CD4-positive, alpha-beta T cell (primary cell): ENCODE measurements around the gene ZNF133. TPM values are rescaled to one million over a fixed set of nuclear protein-coding genes. Genes with fewer than 3 reads are reported as not detected.
A peak's percentile ranks its signal among the peaks of the same experiment; 100 is the strongest.

Experiments used
- ATAC-seq: fragments of 200-7000 bp; cut with Tn5 transposase; one replicate; pipeline ENCODE4 v1.10.0; 2022; ENCODE audit warnings: mild to moderate bottlenecking; ENCODE audit not compliant: poor library complexity
- CTCF ChIA-PET: fragments of 350-600 bp; sonication (Branson Sonifier 250); formaldehyde crosslinking; loops from one replicate; lab custom pipeline; 2021; ENCODE audit warnings: antibody characterized with exemption, inconsistent platforms; lab: Charles Lee
- POLR2A ChIA-PET: fragments of 350-600 bp; sonication (Branson Sonifier 250); formaldehyde crosslinking; loops from one replicate; lab custom pipeline; 2021; ENCODE audit warnings: antibody characterized with exemption, inconsistent platforms; lab: Charles Lee
- DNase-seq, 14 experiments: peaks; one replicate each; pipeline ENCODE4 v3.0.0-alpha.2; 2013 to 2020; ENCODE audit warnings: mixed read lengths in 2 of 14
- H3K27ac ChIP-seq, 2 donors: one replicate each; pipeline versions ENCODE4 v1.5.1 to v1.7.0; 2013; ENCODE audit warnings: low read length in 2 of 2, low read depth in 1 of 2, mild to moderate bottlenecking in 1 of 2
- H3K27me3 ChIP-seq, 2 experiments: 1 replicate in 1 of 2; 2 replicates in 1 of 2; pipeline versions ENCODE4 v1.6.1 to v1.7.0; 2013; ENCODE audit warnings: low read length in 2 of 2, control low read depth in 1 of 2, mild to moderate bottlenecking in 1 of 2, moderate library complexity in 1 of 2; ENCODE audit not compliant: insufficient read depth in 2 of 2, control insufficient read depth in 1 of 2
- H3K36me3 ChIP-seq: one replicate; pipeline ENCODE4 v1.6.1; 2013; ENCODE audit warnings: low read length, control low read depth; ENCODE audit not compliant: insufficient read depth
- H3K4me1 ChIP-seq: one replicate; pipeline ENCODE4 v1.6.1; 2013; ENCODE audit warnings: low read length, control low read depth; ENCODE audit not compliant: insufficient read depth
- H3K4me3 ChIP-seq: one replicate; pipeline ENCODE4 v1.5.1; 2013; ENCODE audit warnings: mild to moderate bottlenecking, low read length, moderate library complexity
- H3K9me3 ChIP-seq, 2 experiments: 1 replicate in 1 of 2; 2 replicates in 1 of 2; pipeline versions ENCODE4 v1.6.1 to v1.7.0; 2013; ENCODE audit warnings: low read length in 2 of 2, mild to moderate bottlenecking in 2 of 2, control low read depth in 1 of 2, moderate library complexity in 1 of 2; ENCODE audit not compliant: control insufficient read depth in 1 of 2, insufficient read depth in 1 of 2
- H3K27ac Mint-ChIP-seq: one replicate; pipeline ENCODE4 v1.8.0; 2020; ENCODE audit warnings: mixed read lengths
- H3K27me3 Mint-ChIP-seq: one replicate; pipeline ENCODE4 v1.8.0; 2021; ENCODE audit warnings: mixed read lengths
- H3K36me3 Mint-ChIP-seq: one replicate; pipeline ENCODE4 v1.8.0; 2021; ENCODE audit warnings: low read depth, mixed read lengths
- H3K4me1 Mint-ChIP-seq: one replicate; pipeline ENCODE4 v1.8.0; 2021; ENCODE audit warnings: low read depth, mixed read lengths
- H3K4me3 Mint-ChIP-seq: one replicate; pipeline ENCODE4 v1.8.0; 2020; ENCODE audit warnings: mild to moderate bottlenecking, mixed read lengths
- H3K9me3 Mint-ChIP-seq: one replicate; pipeline ENCODE4 v1.8.0; 2020; ENCODE audit warnings: mixed read lengths
- CTCF ChIP-seq: fragments of 200-600 bp; IDR thresholded peaks from one replicate; pipeline ENCODE4 v1.8.0; 2022; ENCODE audit warnings: antibody characterized with exemption, mild to moderate bottlenecking
- intact Hi-C, 2 experiments: fragments of 100-400 bp; cut with DNase I in 1 of 2; cut with micrococcal nuclease in 1 of 2; formaldehyde crosslinking; loops; one replicate each; pipeline versions ENCODE4 v1.15.1 to v1.9.0; 2023 to 2025; cut with DNase I, micrococcal nuclease
- total RNA-seq, 174 experiments: library from RNA in 2 of 174; stranded (reverse) in 2 of 174; gene quantifications; one replicate each; pipeline ENCODE4 v1.2.3 and lab custom pipeline; 2021 to 2026

ZNF133 gene
- total RNA-seq, 2 experiments from 2014 or later = 3.3 to 4.1 TPM

GRCh38 chr20:18279242-18279641 lies 9.1 kb upstream of the ZNF133 start:
- Histone ChIP-seq H3K27ac (no peak overlapping the region), H3K4me1 (peaks cover 5% of the 10 kb centered on the region), H3K36me3 (no peaks in the 10 kb centered on the region), H3K27me3 (peaks cover 13 to 35% of the 10 kb centered on the region in 2 experiments), H3K9me3 (peaks cover 0 to 2% of the 10 kb centered on the region in 2 experiments), H3K4me3 (no peak overlapping the region)
- Mint-ChIP-seq H3K9me3 (peaks cover 2% of the 10 kb centered on the region), H3K27ac (no peak overlapping the region), H3K27me3 (peaks cover 78% of the 10 kb centered on the region), H3K4me1 (no peaks in the 10 kb centered on the region), H3K4me3 (no peak overlapping the region), H3K36me3 (peaks cover 4% of the 10 kb centered on the region)
- intact Hi-C loops = loop anchor here (5.0 to 10.0 kb wide), 4 partner anchors 774 to 1477 kb away; no protein-coding TSS in a partner anchor
- TF ChIP-seq CTCF = no peak
- ATAC-seq = no peak
- DNase-seq = peak in 1 of 14 experiments; percentile 20
- ChIA-PET CTCF (no interaction called here), POLR2A (interaction anchor here (1.3 kb wide), 1 partner anchor 9 kb away, joined by 4 read pairs; the partner anchor contains the start of gene ZNF133)

- no peak for TF ChIP-seq CTCF
- Mint-ChIP-seq H3K27ac (no peak overlapping the region), H3K4me3 (peak overlapping the region; percentile 26), H3K4me1 (peaks cover 23% of the 10 kb centered on the region), H3K9me3 (peaks cover 10% of the 10 kb centered on the region), H3K36me3 (peaks cover 40% of the 10 kb centered on the region), H3K27me3 (peaks cover 51% of the 10 kb centered on the region)
- ATAC-seq = no peak
- Histone ChIP-seq H3K4me1 (peaks cover 23% of the 10 kb centered on the region), H3K27ac (no peak overlapping the region), H3K27me3 (peaks cover 9 to 35% of the 10 kb centered on the region in 2 experiments), H3K36me3 (no peaks in the 10 kb centered on the region), H3K9me3 (peaks cover 0 to 19% of the 10 kb centered on the region in 2 experiments), H3K4me3 (no peak overlapping the region)
- intact Hi-C loops = loop anchor here in 1 of 2 experiments (5.0 to 10.0 kb wide), 4 partner anchors 720 to 1770 kb away; partner anchors contain the start of genes CFAP61, CRNKL1 and NAA20
- ChIA-PET POLR2A (interaction anchor here (1.5 kb wide), 1 partner anchor 222 kb away, joined by 3 read pairs; no protein-coding TSS in a partner anchor), CTCF (no interaction called here)
- DNase-seq = no peak
Measured at GRCh38 chr20:18284805-18285533, 3.4 kb upstream of the ZNF133 start.

- peaks cover 9 to 17% of the 10 kb centered on the region in 2 experiments for H3K27me3 ChIP-seq
- Mint-ChIP-seq H3K27me3 (peaks cover 29% of the 10 kb centered on the region), H3K9me3 (peaks cover 10% of the 10 kb centered on the region), H3K4me3 (peak overlapping the region; percentile 96), H3K36me3 (peaks cover 56% of the 10 kb centered on the region), H3K27ac (peak overlapping the region; percentile 98), H3K4me1 (peaks cover 45% of the 10 kb centered on the region)
- POLR2A ChIA-PET = interaction anchor here (0.5 to 2.7 kb wide), 18 partner anchors 8 to 1766 kb away, joined by 3 to 52 read pairs (median 4); partner anchors contain the start of genes DSTN, DZANK1, KAT14 and MGME1
- peak overlapping the region; percentile 95 to 98 for H3K27ac ChIP-seq
- peaks cover 4% of the 10 kb centered on the region for H3K36me3 ChIP-seq
- no peak for TF ChIP-seq CTCF
- ATAC-seq = peak; percentile 1
- CTCF ChIA-PET = interaction anchor here (1.6 kb wide), 1 partner anchor 605 kb away, joined by 9 read pairs; the partner anchor contains the start of gene RRBP1
- peaks cover 0 to 19% of the 10 kb centered on the region in 2 experiments for H3K9me3 ChIP-seq
- peak overlapping the region; percentile 90 for H3K4me3 ChIP-seq
- DNase-seq = peak in 1 of 14 experiments; percentile 7
- intact Hi-C loops = loop anchor here in 1 of 2 experiments (2.0 to 10.0 kb wide), 6 partner anchors 147 to 1767 kb away; partner anchors contain the start of genes CFAP61, CRNKL1, NAA20 and SMIM26
- H3K4me1 ChIP-seq = peaks cover 23% of the 10 kb centered on the region
Measured at GRCh38 chr20:18287546-18287914, 797 bp upstream of the ZNF133 start.
